ENCODE data around the gene PARVB. TPM values are rescaled to one million over a fixed set of nuclear protein-coding genes. Genes with fewer than 3 reads are reported as not detected.
"Not testable (repeated sequence)": the region's sequence is repeated elsewhere in the genome, so short reads cannot be mapped to it uniquely, and the experiment has no call there.

Gene PARVB
- polyA plus RNA-seq, 4 donors: 0.45 to 16.5 (median 7.5) TPM

DNA sequence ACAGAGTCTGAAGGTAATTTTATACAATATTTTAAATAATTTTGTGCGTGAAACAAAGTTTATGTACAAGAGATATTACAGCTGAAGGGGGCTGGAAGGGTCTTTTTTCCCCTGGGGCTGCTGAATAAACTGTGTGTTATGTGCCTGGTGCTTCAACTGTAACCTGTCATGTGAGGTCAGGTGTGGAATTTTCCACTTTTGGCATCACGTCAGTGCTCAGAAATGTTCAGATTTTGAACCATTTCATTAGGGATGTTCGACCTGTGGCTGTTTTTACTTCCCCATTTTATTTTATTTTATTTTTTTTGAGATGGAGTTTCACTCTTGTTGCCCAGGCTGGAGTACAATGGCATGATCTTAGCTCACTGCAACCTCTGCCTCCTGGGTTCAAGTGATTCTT is 7.5 kb upstream of the PARVB start:
- 80 to 91% (median 87%) methylated on average over 3 of the region's 3 CpGs for WGBS, 3 donors
- H3K9me3 ChIP-seq (ENCODE audit: control insufficient read depth in 2 of 2, insufficient read depth in 1 of 2, low read depth in 1 of 2, low read length in 1 of 2); H3K4me1 ChIP-seq (ENCODE audit: control insufficient read depth in 3 of 3, insufficient read depth in 2 of 3, low read depth in 1 of 3, low read length in 2 of 3); H3K36me3 ChIP-seq (ENCODE audit: control insufficient read depth in 3 of 3, insufficient read depth in 2 of 3, low read depth in 1 of 3, low read length in 3 of 3); H3K27ac ChIP-seq (ENCODE audit: low read depth in 1 of 3, low read length in 2 of 3); H3K4me3 ChIP-seq (ENCODE audit: low read depth in 1 of 3, low read length in 3 of 3); H3K27me3 ChIP-seq (ENCODE audit: control insufficient read depth in 3 of 3, insufficient read depth in 3 of 3, low read length in 3 of 3); FAIRE-seq; DNase-seq: not testable (repeated sequence)

DNA sequence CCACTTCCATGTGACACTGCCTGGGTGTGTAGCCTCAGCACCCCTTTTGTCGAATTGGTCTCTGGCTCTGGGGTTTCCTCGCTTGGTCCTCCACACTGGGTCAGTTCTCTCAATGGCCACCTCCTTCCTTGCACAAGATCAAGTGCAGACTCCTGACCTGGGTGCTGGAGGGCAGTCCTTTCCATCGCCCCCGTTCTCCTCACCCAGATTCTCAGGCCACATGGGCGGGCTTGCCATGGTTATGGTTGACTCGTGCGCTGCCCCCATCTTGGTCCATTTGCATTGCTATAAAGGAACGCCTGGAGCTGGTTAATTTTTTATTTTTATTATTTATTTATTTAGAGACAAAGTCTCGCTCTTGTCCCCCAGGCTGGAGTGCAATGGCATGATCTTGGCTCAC is 5.5 kb upstream of the PARVB start:
- no peaks in the 10 kb centered on the region for H3K27me3 ChIP-seq (ENCODE audit: control insufficient read depth in 3 of 3, insufficient read depth in 3 of 3, low read length in 3 of 3)
- H3K4me1 ChIP-seq (ENCODE audit: control insufficient read depth in 3 of 3, insufficient read depth in 2 of 3, low read depth in 1 of 3, low read length in 2 of 3): peaks cover 0 to 1% (median 0%) of the 10 kb centered on the region in 3 donors
- WGBS, 3 donors: 87 to 91% (median 88%) methylated on average over 9 of the region's 9 CpGs
- no peak for DNase-seq
- H3K4me3 ChIP-seq (ENCODE audit: low read depth in 1 of 3, low read length in 3 of 3): no peak overlapping the region
- H3K36me3 ChIP-seq (ENCODE audit: control insufficient read depth in 3 of 3, insufficient read depth in 2 of 3, low read depth in 1 of 3, low read length in 3 of 3): no peaks in the 10 kb centered on the region
- H3K9me3 ChIP-seq (ENCODE audit: control insufficient read depth in 2 of 2, insufficient read depth in 1 of 2, low read depth in 1 of 2, low read length in 1 of 2): no peaks in the 10 kb centered on the region
- H3K27ac ChIP-seq (ENCODE audit: low read depth in 1 of 3, low read length in 2 of 3): no peak overlapping the region
- no peak for FAIRE-seq

DNA sequence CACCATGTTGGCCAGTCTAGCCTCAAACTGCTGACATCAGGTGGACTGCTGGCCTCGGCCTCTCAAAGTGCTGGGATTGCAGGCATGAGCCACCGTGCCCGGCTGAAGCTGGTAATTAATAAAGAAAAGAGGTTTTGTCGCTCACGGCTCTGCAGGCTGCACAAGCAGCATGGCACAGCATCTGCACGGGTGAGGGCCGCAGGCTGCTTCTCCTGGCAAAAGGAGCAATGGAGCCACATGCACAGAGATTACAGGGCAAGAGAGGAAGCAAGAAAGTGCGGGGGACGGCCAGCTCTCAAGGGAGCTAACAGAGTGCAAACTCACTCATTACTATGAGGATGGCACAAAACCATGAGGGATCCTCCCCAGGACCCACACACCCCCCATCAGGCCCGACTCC is 4.7 kb upstream of the PARVB start:
- H3K36me3 ChIP-seq (ENCODE audit: control insufficient read depth in 3 of 3, insufficient read depth in 2 of 3, low read depth in 1 of 3, low read length in 3 of 3): no peaks in the 10 kb centered on the region
- peaks cover 0 to 5% (median 0%) of the 10 kb centered on the region in 3 donors for H3K4me1 ChIP-seq (ENCODE audit: control insufficient read depth in 3 of 3, insufficient read depth in 2 of 3, low read depth in 1 of 3, low read length in 2 of 3)
- no peak overlapping the region for H3K4me3 ChIP-seq (ENCODE audit: low read depth in 1 of 3, low read length in 3 of 3)
- H3K27me3 ChIP-seq (ENCODE audit: control insufficient read depth in 3 of 3, insufficient read depth in 3 of 3, low read length in 3 of 3): no peaks in the 10 kb centered on the region
- DNase-seq (no peak), FAIRE-seq (no peak)
- no peak overlapping the region for H3K27ac ChIP-seq (ENCODE audit: low read depth in 1 of 3, low read length in 2 of 3)
- WGBS, 3 donors: 89 to 92% (median 92%) methylated on average over 10 of the region's 10 CpGs
- no peaks in the 10 kb centered on the region for H3K9me3 ChIP-seq (ENCODE audit: control insufficient read depth in 2 of 2, insufficient read depth in 1 of 2, low read depth in 1 of 2, low read length in 1 of 2)

DNA sequence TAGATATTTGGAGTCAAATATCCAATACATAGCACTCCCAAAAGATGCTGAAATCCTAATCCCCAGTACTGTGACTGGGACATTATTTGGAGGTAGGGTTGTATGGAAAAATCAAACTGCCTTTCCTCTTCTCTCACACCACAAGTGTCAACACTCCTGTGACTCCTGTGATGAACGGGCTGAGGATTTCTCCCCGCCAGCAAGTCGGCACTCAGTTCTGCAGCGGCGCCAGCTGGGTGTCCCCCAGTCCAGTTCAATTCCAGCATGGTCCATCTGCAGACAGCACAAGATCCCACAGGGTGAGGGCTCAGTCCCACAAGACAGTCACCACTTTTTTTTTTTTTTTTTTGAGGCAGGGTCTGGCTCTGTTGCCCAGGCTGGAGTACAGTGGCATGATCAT is 4.3 kb upstream of the PARVB start:
- Histone ChIP-seq H3K4me3 (ENCODE audit: low read depth in 1 of 3, low read length in 3 of 3) (no peak overlapping the region), H3K36me3 (ENCODE audit: control insufficient read depth in 3 of 3, insufficient read depth in 2 of 3, low read depth in 1 of 3, low read length in 3 of 3) (no peaks in the 10 kb centered on the region), H3K27me3 (ENCODE audit: control insufficient read depth in 3 of 3, insufficient read depth in 3 of 3, low read length in 3 of 3) (no peaks in the 10 kb centered on the region), H3K4me1 (ENCODE audit: control insufficient read depth in 3 of 3, insufficient read depth in 2 of 3, low read depth in 1 of 3, low read length in 2 of 3) (peaks cover 0 to 5% (median under 1%) of the 10 kb centered on the region in 3 donors), H3K27ac (ENCODE audit: low read depth in 1 of 3, low read length in 2 of 3) (no peak overlapping the region), H3K9me3 (ENCODE audit: control insufficient read depth in 2 of 2, insufficient read depth in 1 of 2, low read depth in 1 of 2, low read length in 1 of 2) (no peaks in the 10 kb centered on the region)
- DNase-seq (no peak), FAIRE-seq (no peak)
- WGBS, 3 donors: 91 to 94% (median 94%) methylated on average over 5 of the region's 5 CpGs

DNA sequence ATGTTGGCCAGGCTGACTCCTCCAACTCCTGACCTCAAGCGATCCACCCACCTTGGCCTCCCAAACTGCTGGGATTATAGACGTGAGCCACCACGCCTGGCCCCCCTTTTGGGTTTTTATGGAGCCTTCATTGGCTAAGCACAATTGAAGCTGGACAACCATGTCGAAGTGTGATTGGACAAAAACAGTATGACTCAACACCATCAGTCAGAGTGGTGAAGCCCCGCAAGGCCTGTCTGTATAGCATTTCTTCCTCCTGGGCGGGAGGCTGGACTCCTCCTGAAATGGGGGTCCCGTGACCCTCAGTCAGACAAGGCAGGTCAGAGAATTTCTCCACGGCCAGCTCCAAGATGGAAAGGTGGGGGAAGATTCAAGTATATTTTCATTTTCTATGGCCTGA is 3.1 kb upstream of the PARVB start:
- Histone ChIP-seq H3K36me3 (ENCODE audit: control insufficient read depth in 3 of 3, insufficient read depth in 2 of 3, low read depth in 1 of 3, low read length in 3 of 3) (no peaks in the 10 kb centered on the region), H3K9me3 (ENCODE audit: control insufficient read depth in 2 of 2, insufficient read depth in 1 of 2, low read depth in 1 of 2, low read length in 1 of 2) (no peaks in the 10 kb centered on the region), H3K4me3 (ENCODE audit: low read depth in 1 of 3, low read length in 3 of 3) (no peak overlapping the region), H3K4me1 (ENCODE audit: control insufficient read depth in 3 of 3, insufficient read depth in 2 of 3, low read depth in 1 of 3, low read length in 2 of 3) (peaks cover 0 to 5% (median 2%) of the 10 kb centered on the region in 3 donors), H3K27ac (ENCODE audit: low read depth in 1 of 3, low read length in 2 of 3) (no peak overlapping the region), H3K27me3 (ENCODE audit: control insufficient read depth in 3 of 3, insufficient read depth in 3 of 3, low read length in 3 of 3) (no peaks in the 10 kb centered on the region)
- WGBS, 3 donors: 88 to 96% (median 94%) methylated on average over 8 of the region's 8 CpGs
- FAIRE-seq (no peak), DNase-seq (no peak)

DNA sequence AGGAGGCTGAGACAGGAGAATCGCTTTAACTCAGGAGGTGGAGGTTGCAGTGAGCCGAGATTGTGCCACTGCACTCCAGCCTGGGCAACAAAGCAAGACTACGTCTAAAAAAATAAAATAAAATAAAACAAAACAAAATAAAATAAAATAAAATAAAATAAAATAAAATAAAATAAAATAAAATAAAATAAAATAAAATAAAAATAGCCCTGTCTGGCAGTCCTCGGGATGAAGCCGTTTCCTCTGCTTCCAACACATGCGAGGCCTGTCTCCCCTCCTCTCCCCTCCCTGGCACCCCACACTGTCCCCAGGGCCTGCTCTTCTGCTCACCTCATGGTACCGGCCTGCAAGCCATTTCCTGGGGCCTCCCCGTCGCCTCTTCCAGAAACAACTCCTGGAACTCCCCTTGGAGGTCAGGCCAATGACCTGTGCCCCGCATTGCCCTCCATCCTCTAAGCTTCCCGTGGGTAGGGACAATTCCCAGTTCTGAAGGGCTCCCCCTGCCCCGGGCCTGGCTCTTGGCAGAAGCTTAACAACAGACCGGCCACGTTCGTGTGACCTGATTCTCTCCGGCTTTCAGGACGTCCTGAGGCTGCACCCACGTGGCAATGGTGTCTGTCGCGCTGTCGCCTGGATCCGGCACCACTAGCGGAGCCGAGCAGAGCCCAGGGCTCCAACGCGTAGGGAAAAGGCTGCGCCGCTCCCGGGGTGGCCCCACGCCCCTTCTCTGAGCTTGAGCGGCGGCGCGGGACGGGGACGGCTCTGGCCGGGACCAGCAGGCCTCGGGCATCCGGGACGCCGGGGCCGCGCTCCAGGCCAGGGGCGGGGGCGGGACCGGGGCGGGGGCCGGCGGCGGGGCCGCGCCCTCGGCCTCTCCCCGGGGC is 456 bp upstream of the PARVB start:
- Histone ChIP-seq H3K36me3 (ENCODE audit: control insufficient read depth in 3 of 3, insufficient read depth in 2 of 3, low read depth in 1 of 3, low read length in 3 of 3) (no peaks in the 10 kb centered on the region), H3K9me3 (ENCODE audit: control insufficient read depth in 2 of 2, insufficient read depth in 1 of 2, low read depth in 1 of 2, low read length in 1 of 2) (no peaks in the 10 kb centered on the region), H3K27me3 (ENCODE audit: control insufficient read depth in 3 of 3, insufficient read depth in 3 of 3, low read length in 3 of 3) (no peaks in the 10 kb centered on the region), H3K4me3 (ENCODE audit: low read depth in 1 of 3, low read length in 3 of 3) (peak overlapping the region; percentile 55 to 63 (median 59)), H3K27ac (ENCODE audit: low read depth in 1 of 3, low read length in 2 of 3) (peak overlapping the region in 1 of 3 donors; percentile 62), H3K4me1 (ENCODE audit: control insufficient read depth in 3 of 3, insufficient read depth in 2 of 3, low read depth in 1 of 3, low read length in 2 of 3) (peaks cover 0 to 5% (median 2%) of the 10 kb centered on the region in 3 donors)
- DNase-seq (peak in 1 of 2 donors; percentile 56), FAIRE-seq (no peak)
- WGBS, 3 donors: 10 to 18% (median 15%) methylated on average over 33 to 54 of the region's 54 CpGs

DNA sequence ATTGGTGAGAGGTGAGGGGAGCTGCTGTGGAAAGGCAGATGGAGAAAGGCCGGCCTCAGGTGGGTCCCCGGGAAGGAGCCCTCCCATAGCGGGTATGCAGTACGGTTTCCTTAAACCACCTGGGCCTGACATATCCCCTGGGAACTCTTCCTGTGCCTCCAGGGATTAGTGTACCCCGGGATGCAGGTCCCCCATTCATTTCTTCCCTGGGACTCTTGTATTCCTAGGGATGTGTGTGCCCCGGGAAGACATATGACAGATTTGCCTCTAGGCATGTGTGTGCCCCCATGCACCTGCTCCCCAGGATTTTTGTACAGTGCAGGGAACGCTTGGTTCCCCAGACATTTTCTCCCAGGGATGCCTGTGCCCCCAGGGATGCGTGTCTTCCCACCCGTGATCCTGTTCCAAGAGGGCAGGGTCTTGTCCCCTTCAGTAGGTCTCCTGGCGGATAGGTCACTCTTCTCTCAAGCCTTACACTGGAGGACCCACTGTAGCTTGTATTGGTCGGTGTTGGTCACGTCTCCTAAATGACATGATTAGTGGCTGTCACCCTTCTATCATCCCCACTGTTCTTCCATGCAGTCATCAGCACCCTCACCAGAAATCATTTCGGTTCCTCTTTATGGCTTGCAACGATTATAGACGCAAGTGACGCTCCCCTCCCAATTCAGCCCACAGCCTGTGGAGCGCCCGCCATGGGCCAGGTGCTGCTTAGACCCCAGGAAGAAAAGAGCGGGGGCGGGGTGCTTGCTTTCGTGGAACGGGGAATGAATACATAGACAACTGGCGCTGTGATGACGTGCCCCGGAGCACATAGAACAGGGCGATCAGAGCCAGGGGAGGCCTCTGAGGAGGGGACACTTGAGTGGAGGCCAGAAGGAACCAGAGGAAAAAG is 1.3 kb downstream of the PARVB start:
- Histone ChIP-seq H3K36me3 (ENCODE audit: control insufficient read depth in 3 of 3, insufficient read depth in 2 of 3, low read depth in 1 of 3, low read length in 3 of 3) (no peaks in the 10 kb centered on the region), H3K9me3 (ENCODE audit: control insufficient read depth in 2 of 2, insufficient read depth in 1 of 2, low read depth in 1 of 2, low read length in 1 of 2) (no peaks in the 10 kb centered on the region), H3K4me1 (ENCODE audit: control insufficient read depth in 3 of 3, insufficient read depth in 2 of 3, low read depth in 1 of 3, low read length in 2 of 3) (peaks cover 0 to 5% (median 2%) of the 10 kb centered on the region in 3 donors), H3K4me3 (ENCODE audit: low read depth in 1 of 3, low read length in 3 of 3) (peak overlapping the region in 2 of 3 donors; percentile 38 to 59), H3K27me3 (ENCODE audit: control insufficient read depth in 3 of 3, insufficient read depth in 3 of 3, low read length in 3 of 3) (no peaks in the 10 kb centered on the region), H3K27ac (ENCODE audit: low read depth in 1 of 3, low read length in 2 of 3) (peak overlapping the region; percentile 42 to 98 (median 45))
- DNase-seq (no peak), FAIRE-seq (no peak)
- 79 to 86% (median 79%) methylated on average over 25 to 26 of the region's 26 CpGs for WGBS, 3 donors

DNA sequence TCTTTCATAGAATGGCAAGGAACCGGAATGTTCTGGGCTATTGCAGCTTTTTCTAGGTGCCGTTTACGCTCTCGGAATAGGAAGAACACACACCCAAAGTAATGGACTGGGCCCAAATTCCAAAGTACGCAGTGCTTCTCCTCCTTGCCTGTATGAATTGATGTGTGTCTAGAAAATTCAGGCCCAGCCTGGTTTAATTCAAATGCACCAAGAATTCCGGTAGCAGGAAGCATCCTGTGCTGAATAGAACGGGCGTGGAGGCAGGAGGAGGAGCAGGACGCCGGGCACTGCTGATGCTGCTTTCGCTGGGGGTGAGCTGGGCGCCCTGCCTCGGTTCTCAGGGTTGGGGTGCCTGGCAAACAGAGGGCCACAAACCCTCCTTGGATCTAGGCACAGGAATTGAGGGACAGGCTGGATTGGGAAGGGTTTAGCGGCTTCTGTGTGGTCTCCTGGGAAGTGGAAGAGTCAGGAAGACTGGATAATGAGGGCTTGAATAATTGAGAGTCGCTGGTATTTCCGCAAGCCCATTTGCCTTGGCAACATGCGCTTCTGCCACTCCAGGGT is 2.0 kb downstream of the PARVB start:
- H3K27ac ChIP-seq (ENCODE audit: low read depth in 1 of 3, low read length in 2 of 3): peak overlapping the region; percentile 42 to 98 (median 56)
- 55 to 70% (median 56%) methylated on average over 17 of the region's 17 CpGs for WGBS, 3 donors
- H3K4me1 ChIP-seq (ENCODE audit: control insufficient read depth in 3 of 3, insufficient read depth in 2 of 3, low read depth in 1 of 3, low read length in 2 of 3): peaks cover 0 to 5% (median 2%) of the 10 kb centered on the region in 3 donors
- no peak for FAIRE-seq
- no peaks in the 10 kb centered on the region for H3K27me3 ChIP-seq (ENCODE audit: control insufficient read depth in 3 of 3, insufficient read depth in 3 of 3, low read length in 3 of 3)
- no peak for DNase-seq
- no peaks in the 10 kb centered on the region for H3K36me3 ChIP-seq (ENCODE audit: control insufficient read depth in 3 of 3, insufficient read depth in 2 of 3, low read depth in 1 of 3, low read length in 3 of 3)
- no peaks in the 10 kb centered on the region for H3K9me3 ChIP-seq (ENCODE audit: control insufficient read depth in 2 of 2, insufficient read depth in 1 of 2, low read depth in 1 of 2, low read length in 1 of 2)
- H3K4me3 ChIP-seq (ENCODE audit: low read depth in 1 of 3, low read length in 3 of 3): no peak overlapping the region
